ENCODE measurements around the gene CRTC2. TPM values are rescaled to one million over a fixed set of nuclear protein-coding genes. Genes with fewer than 3 reads are reported as not detected.

CRTC2 gene
- total RNA-seq, 4 donors from 2014 or later = 12.5 to 20.4 (median 17.6) TPM

DNA sequence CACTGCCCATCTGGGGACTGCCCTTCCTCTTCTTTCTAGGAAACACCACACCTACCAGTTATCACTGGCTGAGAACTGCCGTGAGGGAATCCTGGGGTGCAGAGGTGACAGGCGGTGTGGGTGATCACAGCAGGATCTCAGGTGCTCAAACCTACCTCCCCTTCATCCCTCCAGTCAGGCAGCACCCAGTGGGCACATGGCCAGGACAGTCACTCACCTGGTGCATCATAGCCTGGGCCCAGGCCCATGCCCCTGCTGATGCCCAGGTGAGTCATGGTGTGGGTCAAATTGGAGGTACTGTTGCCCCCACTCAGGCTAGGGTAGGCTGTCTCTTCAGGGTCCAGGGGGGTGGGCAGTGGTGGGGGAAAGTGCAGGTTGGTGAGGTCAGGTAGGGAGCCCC lies 6.6 kb downstream of the CRTC2 start:
- no peak for DNase-seq (ENCODE audit: extremely low spot score)
- intact Hi-C loops (cut with DNase I) = no loop called here

DNA sequence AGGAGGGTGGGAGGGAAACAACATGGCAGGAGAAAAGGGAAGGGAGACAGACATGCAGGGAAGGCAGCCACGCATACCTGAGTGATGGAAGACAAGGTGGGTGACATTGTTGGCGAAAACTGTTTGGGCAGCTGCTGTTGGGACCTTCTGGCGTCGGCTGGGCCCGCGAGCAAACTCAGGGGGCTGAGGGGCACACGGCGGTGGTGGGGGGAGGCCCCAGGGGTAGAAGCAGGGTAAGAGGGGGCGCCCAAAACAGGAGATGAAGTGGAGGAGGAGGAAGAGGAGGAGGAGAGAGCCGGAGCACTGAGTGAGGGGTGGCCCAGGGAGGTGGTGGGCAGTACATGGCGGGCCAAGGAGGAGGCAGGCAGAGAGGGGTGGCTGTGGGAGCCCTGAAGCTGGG lies 7.2 kb downstream of the CRTC2 start:
- intact Hi-C loops (cut with DNase I) = no loop called here
- no peak for DNase-seq (ENCODE audit: extremely low spot score)
- Histone ChIP-seq H3K4me1 (peaks cover 12 to 42% (median 33%) of the 10 kb centered on the region in 4 donors), H3K27me3 (no peaks in the 10 kb centered on the region), H3K36me3 (peaks cover 57 to 81% (median 79%) of the 10 kb centered on the region in 4 donors), H3K27ac (replicated peaks in 1 of 4) (no peak overlapping the region), H3K4me3 (no peak overlapping the region), H3K9me3 (no peaks in the 10 kb centered on the region)
- TF ChIP-seq POLR2A (IDR thresholded peaks at IDR 0.05; ENCODE audit: low read depth) = no peak
- 85% methylated on average over 11 of the region's 11 CpGs for WGBS

More for the DNA sequence above, 6.6 kb downstream of the CRTC2 start:
- peaks cover 16 to 45% (median 37%) of the 10 kb centered on the region in 4 donors for H3K4me1 ChIP-seq
- no peaks in the 10 kb centered on the region for H3K9me3 ChIP-seq
- WGBS = 92% methylated on average over 2 of the region's 2 CpGs
- no peak overlapping the region for H3K27ac ChIP-seq (replicated peaks in 1 of 4)
- H3K4me3 ChIP-seq = no peak overlapping the region
- TF ChIP-seq POLR2A (IDR thresholded peaks at IDR 0.05; ENCODE audit: low read depth) = no peak
- no peak for TF ChIP-seq POLR2AphosphoS5 (IDR thresholded peaks at IDR 0.05)
- TF ChIP-seq, protein P1, sequence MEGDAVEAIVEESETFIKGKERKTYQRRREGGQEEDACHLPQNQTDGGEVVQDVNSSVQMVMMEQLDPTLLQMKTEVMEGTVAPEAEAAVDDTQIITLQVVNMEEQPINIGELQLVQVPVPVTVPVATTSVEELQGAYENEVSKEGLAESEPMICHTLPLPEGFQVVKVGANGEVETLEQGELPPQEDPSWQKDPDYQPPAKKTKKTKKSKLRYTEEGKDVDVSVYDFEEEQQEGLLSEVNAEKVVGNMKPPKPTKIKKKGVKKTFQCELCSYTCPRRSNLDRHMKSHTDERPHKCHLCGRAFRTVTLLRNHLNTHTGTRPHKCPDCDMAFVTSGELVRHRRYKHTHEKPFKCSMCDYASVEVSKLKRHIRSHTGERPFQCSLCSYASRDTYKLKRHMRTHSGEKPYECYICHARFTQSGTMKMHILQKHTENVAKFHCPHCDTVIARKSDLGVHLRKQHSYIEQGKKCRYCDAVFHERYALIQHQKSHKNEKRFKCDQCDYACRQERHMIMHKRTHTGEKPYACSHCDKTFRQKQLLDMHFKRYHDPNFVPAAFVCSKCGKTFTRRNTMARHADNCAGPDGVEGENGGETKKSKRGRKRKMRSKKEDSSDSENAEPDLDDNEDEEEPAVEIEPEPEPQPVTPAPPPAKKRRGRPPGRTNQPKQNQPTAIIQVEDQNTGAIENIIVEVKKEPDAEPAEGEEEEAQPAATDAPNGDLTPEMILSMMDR (IDR thresholded peaks at IDR 0.05) = no peak
- no peak for TF ChIP-seq EP300 (IDR thresholded peaks at IDR 0.05)
- H3K27me3 ChIP-seq = no peaks in the 10 kb centered on the region
- peaks cover 57 to 81% (median 79%) of the 10 kb centered on the region in 4 donors for H3K36me3 ChIP-seq

DNA sequence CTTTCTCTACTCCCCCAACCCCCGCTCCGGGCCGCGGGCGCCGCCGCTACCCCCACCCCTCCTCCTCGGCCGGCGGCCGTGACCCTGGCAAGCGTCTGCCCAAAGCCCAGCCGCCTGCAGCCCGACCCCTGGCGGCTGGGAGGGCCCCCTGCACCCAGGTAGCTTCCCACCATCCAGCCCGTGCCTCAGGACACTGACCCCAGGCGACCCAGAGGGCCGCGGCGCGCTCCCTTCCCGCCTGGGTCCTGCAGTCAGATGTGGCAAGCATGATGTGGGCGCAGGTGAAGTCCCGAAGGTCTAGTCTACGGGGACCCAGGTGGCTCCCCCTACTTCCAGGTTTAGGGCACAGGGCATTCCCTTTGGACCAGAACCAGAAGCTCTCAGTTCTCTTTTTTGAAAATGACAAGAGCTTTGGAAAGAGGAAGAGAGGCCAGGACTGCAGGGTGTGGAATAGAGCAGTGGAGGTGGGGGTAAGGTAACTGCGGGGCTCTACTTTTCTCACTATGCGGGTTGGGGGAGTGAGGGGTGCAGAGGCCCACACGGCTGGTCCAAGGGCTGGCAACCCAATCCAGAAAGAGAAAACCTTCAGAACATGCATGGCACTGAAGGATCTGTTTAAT lies 11.7 kb downstream of the CRTC2 start, which contains the start of gene DENND4B:
TSS of gene DENND4B (minus strand) at position 97 of the 620 bp plus-strand sequence. CDS start 2,344 bp downstream, outside the sequence.
- Histone ChIP-seq H3K9me3 (no peaks in the 10 kb centered on the region), H3K27ac (replicated peaks in 1 of 4) (peak within 1 kb of the TSS; percentile 98 to 100 (median 98)), H3K27me3 (no peaks in the 10 kb centered on the region), H3K36me3 (peaks cover 38 to 74% (median 64%) of the 10 kb centered on the region in 4 donors), H3K4me1 (peaks cover 27 to 37% (median 29%) of the 10 kb centered on the region in 4 donors), H3K4me3 (peak within 1 kb of the TSS; percentile 78 to 98 (median 88))
- no peak for DNase-seq (ENCODE audit: extremely low spot score)
- intact Hi-C loops (cut with DNase I) = loop anchor here (2.0 to 10.0 kb wide), 3 partner anchors 41 to 150 kb away; partner anchors contain the start of gene RAB13
- TF ChIP-seq POLR2AphosphoS5 (IDR thresholded peaks at IDR 0.05) (peak; percentile 53 to 70), EP300 (IDR thresholded peaks at IDR 0.05) (no peak)
- TF ChIP-seq, protein P1 (IDR thresholded peaks at IDR 0.05) = peak in 2 of 3 experiments; percentile 95 to 99
- 35% methylated on average over 6 of the region's 28 CpGs for WGBS

DNA sequence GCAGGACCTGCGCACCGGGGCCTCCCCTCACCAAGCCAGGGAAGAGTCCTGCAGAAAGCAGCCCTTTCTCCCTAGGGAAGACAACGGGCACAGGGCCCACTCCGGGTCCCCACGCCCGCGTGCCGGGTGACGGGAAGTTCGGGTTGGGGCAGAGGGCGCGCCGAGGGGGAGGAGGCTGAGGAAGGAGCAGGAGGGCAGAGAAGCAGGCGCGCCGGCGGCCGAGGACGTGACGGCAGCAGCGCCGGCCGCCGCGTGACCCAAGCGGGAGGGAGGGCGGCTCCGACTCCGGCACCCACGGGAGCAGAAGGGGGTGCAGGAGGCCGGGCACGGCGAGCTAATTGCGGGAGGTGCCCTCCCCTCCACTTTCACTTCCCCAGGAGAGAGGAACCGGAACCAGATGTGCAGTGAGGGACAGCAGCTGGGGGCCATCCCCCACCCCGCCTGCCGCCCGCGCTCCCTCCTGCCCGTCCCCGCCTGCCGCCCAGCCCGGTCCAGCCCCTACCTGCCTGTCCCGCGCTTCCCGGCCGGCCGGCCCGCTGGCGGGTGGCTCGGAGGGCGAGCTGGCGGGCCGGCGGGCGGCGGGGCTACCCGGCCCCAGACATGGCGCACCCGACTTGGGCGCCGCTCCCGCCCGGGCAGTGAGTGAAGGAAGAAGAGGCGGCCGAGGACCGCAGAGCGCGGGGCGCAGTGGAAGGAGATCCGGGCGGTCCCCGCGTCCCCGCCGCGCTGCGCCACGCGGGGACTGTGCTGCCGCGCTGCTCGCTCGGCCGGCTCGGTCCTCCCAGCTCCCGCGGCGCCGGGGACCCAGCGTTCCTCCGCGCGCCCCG lies 12.4 kb downstream of the CRTC2 start:
- no CpG with 5 or more reads among the region's 95 CpGs for WGBS
- Histone ChIP-seq H3K4me3 (peak overlapping the region; percentile 78 to 98 (median 88)), H3K9me3 (no peaks in the 10 kb centered on the region), H3K4me1 (peaks cover 27 to 37% (median 29%) of the 10 kb centered on the region in 4 donors), H3K27me3 (no peaks in the 10 kb centered on the region), H3K36me3 (peaks cover 31 to 74% (median 64%) of the 10 kb centered on the region in 4 donors), H3K27ac (replicated peaks in 1 of 4) (peak overlapping the region; percentile 98 to 100 (median 98))
- no peak for TF ChIP-seq EP300 (IDR thresholded peaks at IDR 0.05)
- TF ChIP-seq POLR2AphosphoS5 (IDR thresholded peaks at IDR 0.05) = peak; percentile 87 to 91
- peak; percentile 30 for TF ChIP-seq POLR2A (IDR thresholded peaks at IDR 0.05; ENCODE audit: low read depth)
- intact Hi-C loops (cut with DNase I) = loop anchor here (2.0 to 10.0 kb wide), 3 partner anchors 41 to 149 kb away; partner anchors contain the start of gene RAB13
- peak; percentile 96 for DNase-seq (ENCODE audit: extremely low spot score)

DNA sequence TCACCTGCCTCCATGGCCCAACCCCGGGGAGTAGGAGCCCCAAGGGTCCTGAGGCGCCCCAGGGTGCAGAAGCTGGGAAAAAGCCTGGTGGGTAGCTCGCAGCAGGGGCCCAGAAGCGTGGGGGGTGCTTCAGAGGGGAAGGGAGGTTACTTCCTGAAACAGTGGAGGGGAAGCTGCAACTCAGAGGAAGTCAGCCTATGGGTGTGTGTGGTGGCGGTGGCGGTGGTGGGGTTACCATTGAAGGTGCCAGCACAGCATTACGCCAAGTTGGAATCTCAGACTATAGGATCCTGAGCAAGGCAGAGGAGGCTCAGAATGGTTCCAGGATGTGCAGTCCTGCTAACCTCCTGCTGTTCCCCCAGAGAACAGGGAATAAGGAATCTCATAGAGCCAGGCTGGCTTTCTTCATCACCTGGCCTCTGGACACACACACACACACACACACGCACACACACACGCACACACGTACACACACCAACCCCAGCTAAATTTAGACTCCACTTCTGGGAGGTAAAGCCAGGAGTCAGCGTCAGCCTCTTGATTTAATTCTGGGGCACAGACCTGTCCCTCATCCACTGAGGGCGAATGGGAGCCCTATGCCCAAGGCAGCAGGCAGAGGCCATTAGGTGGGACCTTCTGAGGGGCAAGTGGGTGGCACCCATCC lies 13.1 kb downstream of the CRTC2 start:
- peaks cover 26 to 74% (median 64%) of the 10 kb centered on the region in 4 donors for H3K36me3 ChIP-seq
- peaks cover 27 to 37% (median 29%) of the 10 kb centered on the region in 4 donors for H3K4me1 ChIP-seq
- WGBS = 33% methylated on average over 12 of the region's 12 CpGs
- no peaks in the 10 kb centered on the region for H3K27me3 ChIP-seq
- intact Hi-C loops (cut with DNase I) = loop anchor here (5.0 to 10.0 kb wide), 2 partner anchors 42 to 120 kb away; partner anchors contain the start of gene RAB13
- TF ChIP-seq EP300 (IDR thresholded peaks at IDR 0.05) (no peak), POLR2AphosphoS5 (IDR thresholded peaks at IDR 0.05) (no peak), POLR2A (IDR thresholded peaks at IDR 0.05; ENCODE audit: low read depth) (no peak)
- TF ChIP-seq, protein P1 (IDR thresholded peaks at IDR 0.05) = no peak
- peak overlapping the region; percentile 98 to 100 (median 98) for H3K27ac ChIP-seq (replicated peaks in 1 of 4)
- no peaks in the 10 kb centered on the region for H3K9me3 ChIP-seq
- H3K4me3 ChIP-seq = peak overlapping the region; percentile 78 to 98 (median 88)
- no peak for DNase-seq (ENCODE audit: extremely low spot score)

Data from esophagus muscularis mucosa (tissue), 4 donors.